ENCODE measurements around the gene SPATA19.

SPATA19 gene

DNA sequence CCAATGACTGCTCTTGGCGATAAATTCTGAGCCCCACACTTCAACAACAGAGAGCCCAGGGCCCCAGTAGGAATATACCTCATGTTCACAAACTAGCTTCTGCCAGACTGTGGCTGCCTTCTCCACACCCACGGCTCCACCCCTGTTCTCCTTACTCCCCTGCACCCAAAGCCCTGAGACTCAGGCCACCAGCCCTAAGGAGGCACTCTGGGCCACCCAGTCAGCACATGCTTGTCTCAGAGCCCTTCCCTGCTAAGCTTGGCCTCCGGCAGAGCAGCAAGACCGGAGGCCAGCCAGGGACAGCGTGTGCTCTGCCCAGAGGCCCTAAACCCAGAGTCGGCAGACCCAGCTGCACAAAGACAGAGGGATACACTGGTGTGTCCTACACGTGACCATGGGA lies 27.9 kb downstream of the SPATA19 start:
- DNase-seq (ENCODE audit: low spot score): no peak

DNA sequence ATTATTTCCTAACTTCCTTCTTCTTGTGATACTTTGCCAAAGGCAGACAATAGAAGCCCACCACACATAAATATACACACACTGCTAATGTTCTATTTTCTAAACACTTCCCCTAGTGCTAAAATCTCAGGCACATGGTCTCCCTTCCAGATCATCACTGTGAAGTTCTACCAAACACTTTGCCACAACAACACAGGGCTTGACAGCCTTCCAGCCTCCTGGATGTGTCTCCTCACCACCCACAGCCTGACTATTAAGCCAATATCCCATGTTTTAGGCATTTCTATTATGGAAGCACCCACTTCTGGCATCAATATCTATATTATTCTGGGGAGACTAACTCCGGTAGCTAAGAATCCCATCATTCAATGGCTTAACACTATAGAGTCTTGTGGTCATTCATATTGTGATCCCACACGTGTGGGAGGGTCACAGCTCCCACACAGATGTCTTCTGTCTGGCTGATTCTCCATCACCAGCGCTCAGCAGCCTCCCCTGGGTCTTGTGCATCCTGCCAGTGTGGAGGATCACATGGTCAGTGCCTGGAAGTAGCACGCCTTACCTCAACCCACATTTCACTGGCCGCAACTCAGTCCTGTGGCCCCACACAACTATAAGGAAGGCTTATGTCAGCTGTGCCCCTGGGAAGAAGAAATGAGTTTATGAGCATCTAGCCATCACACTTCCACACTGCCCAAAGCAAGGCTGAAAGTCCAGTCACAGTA lies 29.0 kb downstream of the SPATA19 start:
- no peak for DNase-seq (ENCODE audit: low spot score)

DNA sequence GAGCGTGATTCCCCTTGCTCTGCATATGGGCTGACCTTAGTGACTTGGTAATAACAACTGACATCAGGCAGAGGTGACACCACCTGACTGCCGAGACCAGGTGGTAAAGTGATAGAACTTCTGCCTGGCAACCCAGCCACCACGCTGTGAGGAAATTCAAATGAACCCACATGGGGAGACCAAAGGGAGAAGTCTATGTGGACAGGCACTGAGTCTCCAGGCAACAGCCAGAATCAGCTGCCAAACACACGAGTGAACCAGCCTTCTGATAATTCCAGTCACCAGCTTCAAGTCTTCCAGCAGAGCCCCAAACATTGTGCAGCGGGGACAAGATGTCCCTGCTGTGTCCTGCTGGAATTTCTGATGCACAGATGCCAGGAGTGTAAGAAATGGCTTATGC lies 29.7 kb downstream of the SPATA19 start:
- DNase-seq (ENCODE audit: low spot score): no peak

DNA sequence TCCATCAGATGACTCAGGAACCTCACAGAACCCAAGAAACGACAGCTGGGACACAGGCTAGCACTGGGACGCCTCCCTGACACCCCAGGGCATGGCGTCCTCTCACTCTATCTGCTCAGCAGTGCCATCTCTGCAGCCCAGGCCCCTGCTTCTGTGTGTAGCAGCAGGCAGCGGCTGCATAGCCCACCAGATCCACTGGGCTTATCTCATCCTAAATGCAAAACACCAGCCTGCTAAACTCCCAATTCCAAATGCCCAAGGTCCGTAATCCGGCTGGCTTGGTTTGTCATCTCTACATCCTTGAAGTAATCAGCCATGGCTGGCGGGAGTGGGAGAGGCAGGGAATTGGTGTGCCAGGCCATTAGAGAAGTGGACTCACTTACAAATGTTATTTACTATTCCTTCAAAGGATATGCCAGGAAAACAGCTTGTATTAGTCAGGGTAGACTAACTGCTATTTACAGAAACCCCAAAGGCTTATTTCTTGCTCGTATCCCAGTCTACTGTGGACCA lies 30.7 kb downstream of the SPATA19 start:
- no peak for DNase-seq (ENCODE audit: low spot score)

DNA sequence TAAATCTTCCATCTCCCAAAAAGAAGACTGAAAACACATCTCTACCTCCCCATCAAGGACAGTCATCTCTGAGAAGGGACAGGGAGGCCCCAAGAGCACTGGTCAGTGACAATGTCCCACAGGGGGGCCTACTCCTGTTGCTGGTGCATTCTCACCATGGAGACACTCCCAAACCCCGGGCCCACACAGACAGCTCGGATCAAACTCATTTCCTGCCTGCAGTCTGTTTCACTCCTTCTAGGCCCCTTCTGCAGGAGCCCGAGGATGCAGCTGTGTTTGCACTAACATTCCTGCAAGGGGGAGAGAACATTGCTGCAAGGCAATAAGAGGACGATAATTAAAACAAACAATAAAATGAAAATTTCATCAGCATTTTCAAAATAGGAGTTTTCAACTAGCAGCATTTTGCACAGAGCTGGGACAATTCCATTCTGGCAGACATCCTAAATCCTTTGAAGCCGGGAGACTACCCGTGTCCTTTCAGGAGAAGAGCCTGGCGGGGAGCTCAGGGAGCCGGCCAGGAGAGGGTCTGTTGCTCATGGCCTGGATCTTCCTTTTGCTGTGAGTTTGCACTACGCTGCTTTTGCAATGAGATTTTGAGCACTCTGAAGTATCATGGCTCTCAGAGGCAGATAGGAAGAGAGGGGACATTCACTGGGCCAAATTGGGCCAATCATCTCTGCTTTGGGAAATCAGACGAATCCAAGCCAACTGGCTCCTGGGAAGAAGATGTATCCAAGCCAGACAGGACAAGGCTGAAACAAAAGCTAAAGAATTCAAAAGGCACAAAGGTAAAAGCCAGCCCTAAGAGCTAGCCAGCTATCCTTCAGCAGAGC lies 33.2 kb downstream of the SPATA19 start:
- DNase-seq (ENCODE audit: low spot score): no peak

DNA sequence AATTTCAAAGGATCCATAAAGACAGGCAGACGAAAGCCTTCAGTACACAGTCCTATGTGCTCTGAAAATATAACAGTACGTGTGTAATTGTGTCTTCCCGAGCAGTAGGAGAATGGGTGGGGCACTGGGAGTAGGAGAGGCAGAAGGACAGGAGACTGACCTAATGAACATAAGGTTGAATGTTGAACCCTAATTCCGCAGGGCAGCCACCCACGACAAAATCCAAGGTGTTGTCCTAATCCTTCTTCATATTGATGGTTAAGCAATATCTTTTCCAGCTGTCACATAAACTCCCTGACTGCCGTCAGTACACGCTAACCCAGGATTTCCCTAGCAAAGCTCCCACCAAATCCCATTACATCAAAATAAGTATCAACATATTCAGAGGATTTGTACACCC lies 34.5 kb downstream of the SPATA19 start:
- DNase-seq (ENCODE audit: low spot score): no peak

DNA sequence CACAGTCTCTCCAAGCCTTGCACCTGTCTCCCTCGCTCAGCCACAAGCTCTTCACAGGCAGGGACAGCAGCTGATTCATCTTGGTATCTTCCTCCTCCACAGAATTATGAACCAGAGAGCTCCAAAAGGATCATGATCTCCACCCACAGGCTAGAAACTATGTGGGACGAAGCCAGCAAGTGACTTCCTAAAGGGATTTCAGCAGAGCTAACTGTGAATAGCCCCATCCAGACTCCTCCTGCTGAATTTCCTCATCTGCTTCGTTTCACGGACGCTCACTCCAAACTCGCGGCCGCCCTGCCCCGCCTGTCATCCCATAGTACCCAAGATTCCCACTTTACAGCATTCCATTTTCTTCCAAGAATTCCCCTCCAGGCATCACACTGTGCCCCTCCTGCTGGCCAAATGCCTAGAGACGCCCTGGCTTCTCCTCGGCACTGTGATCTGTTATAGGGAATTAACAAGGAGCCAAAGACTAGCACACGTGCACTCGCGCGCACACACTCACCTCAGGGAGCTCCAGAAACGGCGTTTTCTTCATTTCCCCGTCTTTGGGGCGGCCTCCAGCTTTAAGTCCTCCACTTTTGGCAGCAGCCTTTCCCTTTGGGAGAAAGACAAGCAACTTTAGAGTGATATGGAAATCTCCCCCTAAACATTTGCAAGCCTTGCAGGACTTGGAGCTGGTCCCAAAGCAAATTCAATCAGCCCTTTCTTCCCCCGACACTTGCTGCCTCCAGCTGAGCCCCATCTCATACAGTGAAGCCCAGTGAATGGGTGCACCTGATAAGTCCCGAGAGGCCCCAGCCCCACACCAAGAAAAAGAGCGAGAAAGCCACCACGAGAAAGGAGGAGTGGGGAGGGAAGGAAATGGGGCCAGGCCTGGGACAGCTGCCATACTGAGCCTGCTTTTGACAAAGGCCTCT lies 35.5 kb downstream of the SPATA19 start:
- no peak for DNase-seq (ENCODE audit: low spot score)

DNA sequence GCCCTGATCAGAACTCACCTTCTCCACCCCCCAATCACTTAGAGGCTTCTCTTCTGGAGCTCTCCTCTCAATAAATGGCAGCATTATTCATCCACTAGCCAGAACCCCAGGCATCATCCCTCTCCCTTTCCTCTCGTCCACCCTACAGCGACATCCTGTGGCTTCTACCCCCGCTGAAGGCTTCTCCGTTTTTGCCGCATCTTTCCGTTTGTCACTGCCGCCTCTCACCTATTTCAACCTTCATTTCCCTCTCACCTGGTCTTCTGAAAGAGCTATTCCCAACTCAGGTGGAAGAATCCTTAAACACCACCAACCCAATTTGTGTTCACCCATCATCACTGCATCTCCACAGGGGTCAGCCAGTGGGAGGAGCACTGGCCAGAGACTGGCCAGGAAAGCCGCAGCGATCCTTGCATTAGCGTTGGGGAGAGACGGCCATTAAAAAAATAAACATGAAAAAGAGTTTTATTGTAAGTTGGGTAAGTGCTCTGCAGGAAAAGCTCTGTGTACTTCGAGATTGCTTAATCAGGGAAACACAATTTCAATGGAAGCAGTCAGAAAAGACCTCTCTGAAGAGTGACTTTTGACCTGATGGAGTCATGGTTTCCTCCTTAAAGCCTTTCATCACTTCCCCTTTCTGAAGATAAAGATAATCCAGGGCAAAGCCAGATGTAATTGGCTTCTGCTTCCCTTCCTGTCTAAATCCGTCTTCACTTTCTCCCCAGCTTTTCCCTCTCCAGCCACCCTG lies 36.7 kb downstream of the SPATA19 start:
- DNase-seq (ENCODE audit: low spot score): no peak

DNA sequence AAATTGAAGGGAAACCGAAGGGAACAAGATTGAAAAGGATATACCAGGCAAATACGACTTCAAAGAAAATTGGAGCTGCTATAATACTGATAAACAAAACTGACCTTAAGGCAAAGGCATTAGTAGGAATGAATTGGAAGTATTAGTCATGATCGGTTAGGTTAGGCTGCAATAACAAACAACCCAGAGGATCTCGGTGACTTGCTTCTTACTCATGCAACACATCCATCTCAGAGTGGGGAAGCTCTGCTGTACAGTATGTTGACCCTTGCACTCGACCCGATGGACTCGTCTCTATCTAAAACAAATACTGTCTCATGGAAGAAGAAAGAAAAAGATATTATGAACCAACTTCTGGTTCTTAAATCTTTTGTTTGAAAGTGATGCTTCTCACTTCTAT lies 42.3 kb downstream of the SPATA19 start:
- DNase-seq (ENCODE audit: low spot score): no peak

DNA sequence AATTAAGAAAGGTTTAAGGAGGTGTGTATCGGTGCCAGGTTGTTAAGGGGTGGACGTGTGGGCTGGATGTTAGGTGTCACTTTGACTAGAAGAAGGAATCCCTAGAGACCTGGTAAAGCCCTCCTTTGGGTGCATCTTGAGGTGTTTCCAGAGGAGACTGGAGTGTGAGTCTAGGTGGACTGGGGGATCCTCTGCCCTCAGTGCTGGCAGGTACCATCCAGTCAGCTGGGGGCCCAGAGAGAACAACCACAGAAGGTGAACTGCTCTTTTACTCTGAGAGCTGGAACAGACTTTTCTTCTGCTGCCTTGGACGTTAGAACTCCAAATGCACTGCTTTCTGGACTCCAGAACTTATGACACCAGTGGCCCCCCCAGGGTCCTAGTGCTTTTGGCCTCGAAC lies 44.0 kb downstream of the SPATA19 start:
- no peak for DNase-seq (ENCODE audit: low spot score)

DNA sequence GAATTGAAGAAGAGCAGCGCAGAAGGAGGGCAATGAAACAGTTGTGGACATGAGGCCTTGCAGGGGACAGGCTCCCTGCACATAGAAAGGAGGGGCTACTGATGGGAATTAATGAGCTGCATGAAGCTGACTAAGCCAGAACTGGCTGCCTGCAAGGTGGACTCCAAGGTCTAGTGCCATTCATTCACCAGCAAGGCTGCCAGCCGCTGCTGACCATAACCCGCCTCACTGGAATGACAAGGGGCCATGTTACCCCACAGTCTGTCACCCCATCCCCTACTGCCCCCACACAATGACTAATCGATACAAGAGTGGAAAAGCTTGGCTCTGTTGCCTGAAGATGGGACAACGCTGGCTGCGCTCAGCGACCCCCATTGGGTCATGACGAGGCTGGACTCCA lies 44.6 kb downstream of the SPATA19 start:
- no peak for DNase-seq (ENCODE audit: low spot score)

DNA sequence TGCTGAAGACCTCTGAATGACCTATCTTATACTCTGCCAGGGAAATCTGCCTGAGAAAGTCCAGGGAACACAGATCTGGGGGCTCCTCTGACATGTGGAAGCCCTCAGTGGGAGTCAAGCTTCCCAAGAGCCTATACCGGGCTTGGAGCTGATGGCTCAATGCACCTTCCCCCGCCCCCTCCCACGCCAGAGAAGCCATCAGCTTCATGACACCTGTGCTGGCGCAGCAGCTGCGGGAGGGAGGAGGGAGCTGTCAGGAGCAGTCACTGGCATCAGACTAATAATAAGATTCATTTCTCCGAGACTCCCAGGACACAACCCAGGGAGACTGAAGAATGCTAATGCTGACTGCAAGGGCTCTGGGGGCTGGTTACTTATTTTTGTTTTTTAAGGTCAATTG lies 47.8 kb downstream of the SPATA19 start:
- no peak for DNase-seq (ENCODE audit: low spot score)

DNA sequence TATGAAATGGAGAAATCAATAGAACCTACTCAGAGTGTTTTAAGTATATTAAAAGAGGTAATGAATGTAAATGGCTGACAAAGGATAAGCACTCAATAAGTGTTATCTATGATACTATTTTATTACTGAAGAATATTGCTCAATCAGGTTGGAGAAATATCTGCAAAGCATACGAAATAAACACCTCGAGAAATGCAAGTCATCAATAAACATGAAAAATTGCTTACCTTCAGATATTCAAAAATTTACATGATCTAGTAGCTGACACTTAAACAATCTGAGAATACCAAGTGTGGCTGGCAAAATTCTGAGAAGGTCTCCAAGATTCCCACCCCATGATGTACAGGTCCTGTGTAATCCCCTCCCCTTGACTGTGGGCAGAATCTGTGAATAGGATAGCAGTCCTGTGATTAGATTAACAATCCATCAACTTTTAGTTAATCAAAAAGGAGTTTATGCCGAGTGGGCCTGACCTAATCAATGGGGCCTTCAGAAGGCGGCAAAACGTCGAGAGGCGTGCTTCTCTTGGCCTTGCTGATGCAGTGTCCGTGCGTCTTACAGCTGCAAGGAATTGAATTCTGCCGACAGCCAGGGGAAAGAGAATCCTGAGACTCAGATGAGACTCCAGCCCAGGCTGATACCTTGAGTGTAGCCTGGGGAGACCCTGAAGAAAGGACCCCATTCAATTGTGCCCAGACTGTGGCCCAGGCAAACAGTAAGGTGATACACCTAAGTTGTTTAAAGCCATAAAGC lies 49.1 kb downstream of the SPATA19 start:
- no peak for DNase-seq (ENCODE audit: low spot score)

DNA sequence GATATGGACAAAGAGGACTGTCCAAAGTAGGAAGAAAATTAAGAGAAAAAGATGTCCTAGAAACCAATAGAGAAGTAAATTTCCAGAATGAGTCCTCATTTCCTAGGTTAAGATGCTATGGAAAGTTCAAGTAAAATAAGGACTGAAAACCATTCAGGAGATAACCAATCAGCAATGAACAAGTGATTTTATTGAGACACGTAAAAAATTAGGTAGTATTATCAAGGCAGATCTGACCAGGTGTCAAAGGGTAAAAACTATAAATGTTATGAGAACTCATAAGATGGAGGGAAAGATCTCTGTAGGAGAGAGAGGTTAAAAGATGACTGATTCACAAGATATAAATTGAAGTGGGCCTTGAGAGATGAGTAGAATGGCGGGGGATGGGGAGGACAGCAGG lies 50.2 kb downstream of the SPATA19 start:
- no peak for DNase-seq (ENCODE audit: low spot score)

DNA sequence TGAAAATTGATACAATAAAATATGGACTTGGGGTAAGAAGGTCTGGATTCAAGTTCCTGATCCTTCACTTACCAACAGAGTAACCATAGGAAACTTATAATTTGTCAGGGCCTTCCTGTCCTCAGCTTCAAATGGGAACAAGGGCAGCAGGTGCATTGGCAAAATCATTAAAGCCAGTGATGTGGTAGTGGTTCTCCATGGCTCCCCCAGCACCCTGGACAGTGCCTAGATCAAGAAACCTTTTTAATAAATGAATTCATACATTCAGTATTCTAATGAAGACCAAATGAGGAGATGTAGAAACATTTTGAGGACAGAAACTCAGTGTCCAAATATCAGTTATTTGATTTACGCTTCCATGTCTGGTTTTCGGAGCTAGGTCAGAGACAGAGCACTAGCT lies 51.1 kb downstream of the SPATA19 start:
- DNase-seq (ENCODE audit: low spot score): no peak

DNA sequence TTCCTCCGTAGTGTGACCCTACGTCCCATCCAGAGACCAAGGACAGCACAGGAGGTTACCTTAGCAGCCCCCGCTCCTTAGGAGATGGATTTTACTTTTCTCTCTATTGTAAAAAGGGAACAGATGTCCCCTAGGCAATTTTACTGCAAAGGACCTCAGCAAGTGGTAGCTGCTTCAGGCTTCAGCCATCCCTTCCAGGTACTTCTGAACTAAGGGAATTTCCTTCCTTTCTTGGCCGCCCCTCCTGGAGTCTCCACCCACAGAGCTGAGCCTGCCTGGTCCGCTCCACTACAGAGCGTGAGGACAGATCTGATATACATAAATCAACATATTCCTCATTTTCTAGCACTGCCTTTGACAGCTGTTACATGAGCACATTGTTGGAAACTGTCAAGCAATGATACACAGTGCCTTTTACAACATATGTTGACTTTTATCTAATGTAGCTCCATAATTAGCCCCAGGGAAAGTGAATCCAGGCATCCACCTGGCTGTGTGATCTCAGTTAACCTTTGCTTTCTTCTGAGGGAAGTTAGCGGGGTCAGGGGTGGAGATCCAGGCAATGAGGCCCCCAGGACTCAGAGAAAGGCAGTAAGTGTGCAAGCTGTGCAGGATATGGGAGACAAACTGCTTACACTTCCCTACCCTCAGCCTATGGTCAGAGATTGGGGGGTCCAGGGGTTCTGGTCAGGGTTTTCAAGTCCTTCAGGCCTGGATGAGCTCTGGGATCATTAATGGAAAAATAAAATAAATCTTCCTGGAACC lies 51.9 kb downstream of the SPATA19 start:
- no peak for DNase-seq (ENCODE audit: low spot score)

DNA sequence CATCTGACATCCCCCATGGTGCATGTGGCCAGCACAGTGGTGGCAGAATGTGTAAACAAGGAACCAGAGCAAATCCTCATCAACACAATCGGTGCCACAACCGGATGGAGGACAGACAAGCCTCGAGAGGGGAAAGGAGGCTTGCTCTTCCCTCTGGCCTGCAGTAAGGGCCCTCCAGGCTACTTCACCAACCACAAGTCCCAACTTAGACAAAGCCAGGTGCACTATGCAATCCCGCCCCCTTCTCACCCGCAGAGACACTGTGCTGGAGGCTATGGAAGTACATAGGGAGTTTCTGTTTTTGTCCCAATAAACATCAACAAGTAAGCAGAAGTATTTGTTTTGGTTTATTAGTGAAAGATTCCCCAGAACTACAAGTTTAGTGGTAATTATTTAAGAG lies 54.3 kb downstream of the SPATA19 start:
- no peak for DNase-seq (ENCODE audit: low spot score)

Data from iPS-NIHi11 (cell line).